ENCODE results near the gene NAPB. TPM values are rescaled to one million over a fixed set of nuclear protein-coding genes. Genes with fewer than 3 reads are reported as not detected.

The NAPB gene
- total and polyA plus RNA-seq, 7 donors: 3.9 to 22.9 (median 14.4) TPM

- peak overlapping the region; percentile 92 to 94 (median 92) for H3K27ac ChIP-seq
- WGBS, 2 donors: 39 to 51% methylated on average over 5 of the region's 5 CpGs
- peaks cover 0 to 44% (median 24%) of the 10 kb centered on the region in 4 donors for H3K4me1 ChIP-seq
- H3K27me3 ChIP-seq: no peaks in the 10 kb centered on the region
- no peaks in the 10 kb centered on the region for H3K36me3 ChIP-seq
- no peak for DNase-seq
- intact Hi-C loops (cut with DNase I): no loop called here
- TF ChIP-seq CTCF (IDR thresholded peaks at IDR 0.05): no peak
- TF ChIP-seq POLR2A (IDR thresholded peaks at IDR 0.05): no peak
- no peak for TF ChIP-seq EP300 (IDR thresholded peaks at IDR 0.05)
- no peak for TF ChIP-seq POLR2AphosphoS5 (IDR thresholded peaks at IDR 0.05)
- peak overlapping the region in 3 of 4 donors; percentile 95 to 98 (median 97) for H3K4me3 ChIP-seq
- no peaks in the 10 kb centered on the region for H3K9me3 ChIP-seq
Measured at GRCh38 chr20:23419657-23419994, 1.7 kb downstream of the NAPB start.

GRCh38 chr20:23417861-23418260, 3.4 kb downstream of the NAPB start:
- intact Hi-C loops (cut with DNase I): no loop called here
- H3K4me1 ChIP-seq: peaks cover 0 to 44% (median 24%) of the 10 kb centered on the region in 4 donors

GRCh38 chr20:23415959-23416583, 5.2 kb downstream of the NAPB start:
- Histone ChIP-seq H3K36me3 (no peaks in the 10 kb centered on the region), H3K4me1 (peaks cover 0 to 53% (median 29%) of the 10 kb centered on the region in 4 donors), H3K27ac (no peak overlapping the region), H3K27me3 (no peaks in the 10 kb centered on the region), H3K4me3 (no peak overlapping the region), H3K9me3 (no peaks in the 10 kb centered on the region)
- WGBS, 2 donors: 55 to 77% methylated on average over 6 of the region's 6 CpGs
- DNase-seq: no peak
- intact Hi-C loops (cut with DNase I): no loop called here
- TF ChIP-seq POLR2A (IDR thresholded peaks at IDR 0.05) (no peak), POLR2AphosphoS5 (IDR thresholded peaks at IDR 0.05) (no peak), EP300 (IDR thresholded peaks at IDR 0.05) (no peak), CTCF (IDR thresholded peaks at IDR 0.05) (no peak)

More at GRCh38 chr20:23417861-23418260, 3.4 kb downstream of the NAPB start:
- H3K27ac ChIP-seq: no peak overlapping the region
- H3K4me3 ChIP-seq: no peak overlapping the region
- H3K9me3 ChIP-seq: no peaks in the 10 kb centered on the region
- TF ChIP-seq CTCF (IDR thresholded peaks at IDR 0.05) (no peak), POLR2A (IDR thresholded peaks at IDR 0.05) (no peak), EP300 (IDR thresholded peaks at IDR 0.05) (no peak), POLR2AphosphoS5 (IDR thresholded peaks at IDR 0.05) (no peak)
- no peak for DNase-seq
- no peaks in the 10 kb centered on the region for H3K36me3 ChIP-seq
- no peaks in the 10 kb centered on the region for H3K27me3 ChIP-seq

GRCh38 chr20:23415555-23415954, 5.7 kb downstream of the NAPB start:
- no peak for DNase-seq

More at GRCh38 chr20:23415555-23415954, 5.7 kb downstream of the NAPB start:
- H3K4me1 ChIP-seq: peaks cover 0 to 57% (median 28%) of the 10 kb centered on the region in 4 donors
- no peak for TF ChIP-seq POLR2AphosphoS5 (IDR thresholded peaks at IDR 0.05)
- TF ChIP-seq POLR2A (IDR thresholded peaks at IDR 0.05): no peak
- TF ChIP-seq CTCF (IDR thresholded peaks at IDR 0.05): no peak
- TF ChIP-seq EP300 (IDR thresholded peaks at IDR 0.05): no peak
- no peaks in the 10 kb centered on the region for H3K36me3 ChIP-seq
- H3K9me3 ChIP-seq: no peaks in the 10 kb centered on the region
- WGBS, 2 donors: 70 to 88% methylated on average over 5 of the region's 5 CpGs
- no peak overlapping the region for H3K27ac ChIP-seq
- no peak overlapping the region for H3K4me3 ChIP-seq
- intact Hi-C loops (cut with DNase I): no loop called here
- H3K27me3 ChIP-seq: no peaks in the 10 kb centered on the region

Measured in sigmoid colon (tissue), 7 donors.